Kidney epithelial cell (primary cell): ENCODE measurements around the gene HEG1. TPM values are rescaled to one million over a fixed set of nuclear protein-coding genes. Genes with fewer than 3 reads are reported as not detected.

Experiments used
- DNase-seq: peaks from one replicate; pipeline ENCODE4 v3.0.0-alpha.2; 2010; ENCODE audit warnings: low read depth
- H3K27me3 ChIP-seq: 2 replicates; pipeline ENCODE4 v1.6.0; 2011; ENCODE audit warnings: low read length; ENCODE audit not compliant: control insufficient read depth, insufficient read depth
- H3K36me3 ChIP-seq: 2 replicates; pipeline ENCODE4 v1.5.1; 2011; ENCODE audit warnings: low read length; ENCODE audit not compliant: control insufficient read depth, insufficient read depth
- H3K4me3 ChIP-seq: 2 replicates; pipeline ENCODE4 v1.5.1; 2011; ENCODE audit warnings: low read depth, mild to moderate bottlenecking, control low read depth, low read length
- CTCF ChIP-seq: IDR thresholded peaks from 2 replicates; pipeline ENCODE4 v1.5.1; 2011; ENCODE audit warnings: mild to moderate bottlenecking, moderate library complexity, low read length, control low read depth, inconsistent platforms; ENCODE audit not compliant: insufficient read depth, poor library complexity, severe bottlenecking
- total RNA-seq: library from RNA; depleted of rRNA; stranded (reverse); fragments of >200 nt; gene quantifications from 2 replicates; pipeline ENCODE4 v1.2.3, GENCODE V29; 2015

The HEG1 gene
- total RNA-seq, 1 donor from 2014 or later: 17.4 TPM

GRCh38 chr3:124942613-124943012 lies 113.2 kb downstream of the HEG1 start:
- no peak overlapping the region for H3K4me3 ChIP-seq
- no peak for TF ChIP-seq CTCF
- no peak for DNase-seq
- no peaks in the 10 kb centered on the region for H3K36me3 ChIP-seq
- no peaks in the 10 kb centered on the region for H3K27me3 ChIP-seq

- no peak overlapping the region for H3K4me3 ChIP-seq
These were observed 114.0 kb downstream of the HEG1 start for GRCh38 chr3:124941771-124942170.

GRCh38 chr3:124939661-124940060 lies 116.1 kb downstream of the HEG1 start:
- Histone ChIP-seq H3K36me3 (no peaks in the 10 kb centered on the region), H3K4me3 (no peak overlapping the region), H3K27me3 (no peaks in the 10 kb centered on the region)
- no peak for DNase-seq
- TF ChIP-seq CTCF: no peak

More at GRCh38 chr3:124941771-124942170, 114.0 kb downstream of the HEG1 start:
- TF ChIP-seq CTCF: no peak
- Histone ChIP-seq H3K27me3 (no peaks in the 10 kb centered on the region), H3K36me3 (no peaks in the 10 kb centered on the region)
- DNase-seq: no peak

- no peak for TF ChIP-seq CTCF
- DNase-seq: no peak
- H3K4me3 ChIP-seq: no peak overlapping the region
These were observed 116.9 kb downstream of the HEG1 start for GRCh38 chr3:124938896-124939295.

GRCh38 chr3:124937049-124937448 lies 118.7 kb downstream of the HEG1 start:
- no peak for DNase-seq
- TF ChIP-seq CTCF: no peak
- H3K27me3 ChIP-seq: no peaks in the 10 kb centered on the region
- H3K4me3 ChIP-seq: no peak overlapping the region
- no peaks in the 10 kb centered on the region for H3K36me3 ChIP-seq

More at GRCh38 chr3:124938896-124939295, 116.9 kb downstream of the HEG1 start:
- Histone ChIP-seq H3K36me3 (no peaks in the 10 kb centered on the region), H3K27me3 (no peaks in the 10 kb centered on the region)

GRCh38 chr3:124935794-124936542 lies 119.8 kb downstream of the HEG1 start:
- no peaks in the 10 kb centered on the region for H3K36me3 ChIP-seq
- TF ChIP-seq CTCF: no peak
- no peak for DNase-seq

More at GRCh38 chr3:124935794-124936542, 119.8 kb downstream of the HEG1 start:
- no peaks in the 10 kb centered on the region for H3K27me3 ChIP-seq
- H3K4me3 ChIP-seq: no peak overlapping the region
